Astrocyte (in vitro differentiated cells and primary cell): ENCODE results near the gene ING5. TPM values are rescaled to one million over a fixed set of nuclear protein-coding genes. Genes with fewer than 3 reads are reported as not detected.

Experiments used
- DNase-seq: peaks from one replicate; pipeline ENCODE4 v3.0.0-alpha.2; 2010; ENCODE audit warnings: low read depth
- FAIRE-seq: peaks from 2 replicates; lab custom pipeline; 2011; peaks lifted over from hg19 to GRCh38; lab: Jason Lieb, UNC
- H2AFZ ChIP-seq: 2 replicates; pipeline ENCODE4 v1.6.0; 2012; ENCODE audit warnings: low read depth, low read length, inconsistent platforms
- H3K27ac ChIP-seq: 2 replicates; pipeline ENCODE4 v1.5.1; 2011; ENCODE audit warnings: low read depth, low read length, inconsistent platforms
- H3K27me3 ChIP-seq: 2 replicates; pipeline ENCODE4 v1.6.0; 2011; ENCODE audit warnings: low read length, inconsistent platforms; ENCODE audit not compliant: insufficient read depth
- H3K36me3 ChIP-seq: 2 replicates; pipeline ENCODE4 v1.5.1; 2011; ENCODE audit warnings: low read length, inconsistent platforms; ENCODE audit not compliant: insufficient read depth
- H3K4me1 ChIP-seq: 2 replicates; pipeline ENCODE4 v1.5.1; 2011; ENCODE audit warnings: low read length, inconsistent platforms; ENCODE audit not compliant: insufficient read depth
- H3K4me2 ChIP-seq: 2 replicates; pipeline ENCODE4 v1.6.0; 2012; ENCODE audit warnings: low read length, inconsistent platforms
- H3K4me3 ChIP-seq: 2 replicates; pipeline ENCODE4 v1.5.1; 2011; ENCODE audit warnings: low read depth, mild to moderate bottlenecking, low read length, inconsistent platforms; ENCODE audit not compliant: insufficient read depth
- H3K79me2 ChIP-seq: 2 replicates; pipeline ENCODE4 v1.6.0; 2012; ENCODE audit warnings: mild to moderate bottlenecking, low read length, inconsistent platforms; ENCODE audit not compliant: insufficient read depth
- H3K9ac ChIP-seq: 2 replicates; pipeline ENCODE4 v1.6.0; 2012; ENCODE audit warnings: mild to moderate bottlenecking, low read length, inconsistent platforms
- H3K9me3 ChIP-seq: 2 replicates; pipeline ENCODE4 v1.5.1; 2012; ENCODE audit warnings: low read depth, mild to moderate bottlenecking, low read length, inconsistent platforms; ENCODE audit not compliant: insufficient read depth
- H4K20me1 ChIP-seq: 2 replicates; pipeline ENCODE4 v1.6.0; 2012; ENCODE audit warnings: low read length, inconsistent platforms; ENCODE audit not compliant: insufficient read depth
- H3K27ac Mint-ChIP-seq: one replicate; pipeline ENCODE4 v1.8.0; 2021; ENCODE audit warnings: mild to moderate bottlenecking, mixed read lengths; ENCODE audit not compliant: unreplicated experiment
- H3K27me3 Mint-ChIP-seq: one replicate; pipeline ENCODE4 v1.8.0; 2021; ENCODE audit warnings: low read depth, mixed read lengths; ENCODE audit not compliant: unreplicated experiment
- H3K36me3 Mint-ChIP-seq: one replicate; pipeline ENCODE4 v1.8.0; 2021; ENCODE audit warnings: low read depth, mixed read lengths; ENCODE audit not compliant: unreplicated experiment
- H3K4me1 Mint-ChIP-seq: one replicate; pipeline ENCODE4 v1.8.0; 2021; ENCODE audit warnings: low read depth, mixed read lengths; ENCODE audit not compliant: unreplicated experiment
- H3K4me3 Mint-ChIP-seq: one replicate; pipeline ENCODE4 v1.8.0; 2021; ENCODE audit warnings: mild to moderate bottlenecking, moderate library complexity, mixed read lengths; ENCODE audit not compliant: unreplicated experiment
- H3K9me3 Mint-ChIP-seq: one replicate; pipeline ENCODE4 v1.8.0; 2021; ENCODE audit warnings: mild to moderate bottlenecking, mixed read lengths; ENCODE audit not compliant: unreplicated experiment
- EZH2 ChIP-seq: IDR thresholded peaks from 2 replicates; pipeline ENCODE4 v1.6.1; 2012; ENCODE audit warnings: mild to moderate bottlenecking, low read length, inconsistent platforms; ENCODE audit not compliant: insufficient read depth
- total RNA-seq: library from RNA; stranded (reverse); gene quantifications from 2 replicates; pipeline ENCODE4 v1.2.1, GENCODE V29; 2021
- TF ChIP-seq, protein P1 (sequence below): IDR thresholded peaks from 2 replicates; pipeline ENCODE4 v1.5.1; 2011; ENCODE audit warnings: low read depth, mild to moderate bottlenecking, inconsistent platforms, low read length, moderate library complexity; ENCODE audit not compliant: insufficient read depth

ING5 gene
- total RNA-seq, 1 donor from 2014 or later = 19.7 TPM

DNA sequence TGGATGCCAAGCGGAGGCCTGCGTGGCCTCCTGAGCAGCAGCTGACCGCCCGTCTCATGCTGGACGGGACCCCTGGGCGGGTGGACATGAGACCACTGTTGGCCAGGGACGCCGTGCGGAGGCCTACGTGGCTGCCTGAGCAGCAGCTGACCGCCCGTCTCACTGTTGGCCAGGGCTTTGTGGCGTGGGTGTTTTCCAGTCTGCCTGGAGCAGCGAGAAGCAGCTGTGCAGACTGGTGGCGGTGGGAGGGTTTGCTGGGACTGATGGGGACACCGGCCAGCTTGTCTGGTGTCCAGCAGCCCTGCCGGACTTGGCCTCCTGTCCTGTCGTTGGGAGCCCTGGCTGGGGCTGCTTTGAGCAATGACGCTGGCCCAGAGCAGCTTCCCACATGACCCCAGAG is 26.8 kb downstream of the ING5 start:
- Histone ChIP-seq H3K27ac (no peak overlapping the region), H4K20me1 (no peaks in the 10 kb centered on the region), H3K9ac (no peak overlapping the region), H3K4me2 (no peak overlapping the region), H3K9me3 (no peaks in the 10 kb centered on the region), H3K27me3 (no peaks in the 10 kb centered on the region), H2AFZ (no peak overlapping the region), H3K4me3 (no peak overlapping the region), H3K4me1 (no peaks in the 10 kb centered on the region), H3K36me3 (peaks cover 2% of the 10 kb centered on the region), H3K79me2 (no peaks in the 10 kb centered on the region)
- TF ChIP-seq, protein P1, sequence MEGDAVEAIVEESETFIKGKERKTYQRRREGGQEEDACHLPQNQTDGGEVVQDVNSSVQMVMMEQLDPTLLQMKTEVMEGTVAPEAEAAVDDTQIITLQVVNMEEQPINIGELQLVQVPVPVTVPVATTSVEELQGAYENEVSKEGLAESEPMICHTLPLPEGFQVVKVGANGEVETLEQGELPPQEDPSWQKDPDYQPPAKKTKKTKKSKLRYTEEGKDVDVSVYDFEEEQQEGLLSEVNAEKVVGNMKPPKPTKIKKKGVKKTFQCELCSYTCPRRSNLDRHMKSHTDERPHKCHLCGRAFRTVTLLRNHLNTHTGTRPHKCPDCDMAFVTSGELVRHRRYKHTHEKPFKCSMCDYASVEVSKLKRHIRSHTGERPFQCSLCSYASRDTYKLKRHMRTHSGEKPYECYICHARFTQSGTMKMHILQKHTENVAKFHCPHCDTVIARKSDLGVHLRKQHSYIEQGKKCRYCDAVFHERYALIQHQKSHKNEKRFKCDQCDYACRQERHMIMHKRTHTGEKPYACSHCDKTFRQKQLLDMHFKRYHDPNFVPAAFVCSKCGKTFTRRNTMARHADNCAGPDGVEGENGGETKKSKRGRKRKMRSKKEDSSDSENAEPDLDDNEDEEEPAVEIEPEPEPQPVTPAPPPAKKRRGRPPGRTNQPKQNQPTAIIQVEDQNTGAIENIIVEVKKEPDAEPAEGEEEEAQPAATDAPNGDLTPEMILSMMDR = no peak
- TF ChIP-seq EZH2 = no peak
- DNase-seq (no peak), FAIRE-seq (no peak)
- Mint-ChIP-seq H3K36me3 (peaks cover 10% of the 10 kb centered on the region), H3K4me3 (no peak overlapping the region), H3K9me3 (no peaks in the 10 kb centered on the region), H3K27ac (no peak overlapping the region), H3K27me3 (peaks cover 2% of the 10 kb centered on the region), H3K4me1 (no peaks in the 10 kb centered on the region)

DNA sequence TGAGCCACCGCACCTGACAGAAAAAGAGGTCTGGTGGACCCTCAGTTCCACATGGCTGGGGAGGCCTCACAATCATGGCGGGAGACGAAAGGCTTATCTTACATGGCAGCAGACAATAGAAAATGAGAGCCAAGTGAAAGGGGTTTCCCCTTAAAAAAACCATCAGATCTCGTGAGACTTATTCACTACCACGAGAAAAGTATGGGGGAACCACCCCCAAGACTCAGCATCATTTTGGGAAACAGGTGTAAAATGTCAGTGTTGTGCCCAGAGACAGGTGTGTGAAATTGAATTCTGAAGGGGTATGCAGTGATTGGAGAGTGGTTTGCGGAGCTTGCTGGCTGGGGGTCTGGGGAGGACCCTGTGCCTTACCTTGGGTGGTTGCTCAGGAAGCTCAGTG is 28.0 kb downstream of the ING5 start:
- Histone ChIP-seq H3K4me2 (no peak overlapping the region), H3K36me3 (peaks cover 2% of the 10 kb centered on the region), H3K9ac (no peak overlapping the region), H3K27ac (no peak overlapping the region), H2AFZ (no peak overlapping the region), H3K27me3 (no peaks in the 10 kb centered on the region), H3K9me3 (no peaks in the 10 kb centered on the region), H3K4me1 (peaks cover 4% of the 10 kb centered on the region), H3K79me2 (no peaks in the 10 kb centered on the region), H4K20me1 (no peaks in the 10 kb centered on the region), H3K4me3 (no peak overlapping the region)
- Mint-ChIP-seq H3K36me3 (no peaks in the 10 kb centered on the region), H3K9me3 (no peaks in the 10 kb centered on the region), H3K4me3 (no peak overlapping the region), H3K27ac (no peak overlapping the region), H3K27me3 (peaks cover 2% of the 10 kb centered on the region), H3K4me1 (no peaks in the 10 kb centered on the region)
- no peak for DNase-seq
- FAIRE-seq = no peak
- TF ChIP-seq, protein P1 = no peak
- no peak for TF ChIP-seq EZH2

DNA sequence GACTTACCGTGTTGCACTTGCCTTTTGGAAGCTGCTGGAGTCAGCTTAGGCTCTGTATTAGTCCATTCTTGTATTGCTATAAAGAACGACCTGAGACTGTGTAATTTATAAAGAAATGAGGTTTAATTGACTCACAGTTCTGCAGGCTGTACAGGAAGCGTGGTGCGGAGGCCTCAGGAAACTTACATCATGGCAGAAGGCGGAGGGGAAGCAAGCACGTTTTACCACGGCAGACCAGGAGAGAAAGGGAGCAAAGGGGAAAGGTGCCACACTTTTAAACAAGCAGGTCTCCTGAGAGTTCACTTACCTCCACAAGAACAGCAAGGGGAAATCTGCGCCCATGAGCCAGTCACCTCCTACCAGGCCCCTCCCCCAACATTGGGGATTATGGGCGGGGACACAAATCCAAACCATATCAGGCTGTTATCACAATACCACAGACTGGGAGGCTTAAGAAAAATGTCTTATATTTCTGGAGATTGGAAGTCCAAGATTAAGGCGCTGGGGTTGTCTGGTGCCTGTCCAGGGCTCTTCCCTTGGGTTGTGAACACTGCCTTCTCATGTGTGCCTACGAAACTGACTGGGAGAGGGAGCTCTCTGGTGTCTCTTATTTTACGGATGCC is 28.9 kb downstream of the ING5 start:
- Mint-ChIP-seq H3K4me3 (no peak overlapping the region), H3K27me3 (peaks cover 2% of the 10 kb centered on the region), H3K4me1 (no peaks in the 10 kb centered on the region), H3K9me3 (no peaks in the 10 kb centered on the region), H3K27ac (no peak overlapping the region), H3K36me3 (no peaks in the 10 kb centered on the region)
- no peaks in the 10 kb centered on the region for H3K9me3 ChIP-seq
- H3K27ac ChIP-seq = no peak overlapping the region
- H3K9ac ChIP-seq = no peak overlapping the region
- DNase-seq (no peak), FAIRE-seq (no peak)
- no peak for TF ChIP-seq EZH2
- TF ChIP-seq, protein P1 = no peak
- H3K4me3 ChIP-seq = no peak overlapping the region
- H4K20me1 ChIP-seq = peaks cover 4% of the 10 kb centered on the region
- no peaks in the 10 kb centered on the region for H3K27me3 ChIP-seq
- peaks cover 11% of the 10 kb centered on the region for H3K4me1 ChIP-seq
- H3K36me3 ChIP-seq = peaks cover 2% of the 10 kb centered on the region
- H2AFZ ChIP-seq = no peak overlapping the region
- H3K79me2 ChIP-seq = peaks cover 3% of the 10 kb centered on the region
- no peak overlapping the region for H3K4me2 ChIP-seq
